Tibial nerve (tissue), 3 donors: Measurements from ENCODE around the gene CDC42BPG.

Experiments
- CTCF ChIP-seq, 5 experiments: fragments of 200-600 bp in 3 of 5; fragments of 450-650 bp in 2 of 5; sonication (generic) in 3 of 5; IDR thresholded peaks; one replicate each; pipeline ENCODE4 v1.5.1; 2016 to 2019; ENCODE audit warnings: antibody characterized with exemption in 5 of 5, mild to moderate bottlenecking in 3 of 5, moderate library complexity in 2 of 5
- POLR2A ChIP-seq, 2 donors: fragments of 450-650 bp; IDR thresholded peaks; one replicate each; pipeline ENCODE4 v1.6.1; 2017; ENCODE audit warnings: antibody characterized with exemption in 2 of 2, mild to moderate bottlenecking in 2 of 2, moderate library complexity in 2 of 2

GRCh38 chr11:64794526-64794925, 49.9 kb downstream of the CDC42BPG start:
- TF ChIP-seq CTCF (IDR thresholded peaks at IDR 0.05) = no peak
- no peak for TF ChIP-seq POLR2A (IDR thresholded peaks at IDR 0.05)
